ENCODE measurements around the gene TWIST2.

Gene TWIST2

DNA sequence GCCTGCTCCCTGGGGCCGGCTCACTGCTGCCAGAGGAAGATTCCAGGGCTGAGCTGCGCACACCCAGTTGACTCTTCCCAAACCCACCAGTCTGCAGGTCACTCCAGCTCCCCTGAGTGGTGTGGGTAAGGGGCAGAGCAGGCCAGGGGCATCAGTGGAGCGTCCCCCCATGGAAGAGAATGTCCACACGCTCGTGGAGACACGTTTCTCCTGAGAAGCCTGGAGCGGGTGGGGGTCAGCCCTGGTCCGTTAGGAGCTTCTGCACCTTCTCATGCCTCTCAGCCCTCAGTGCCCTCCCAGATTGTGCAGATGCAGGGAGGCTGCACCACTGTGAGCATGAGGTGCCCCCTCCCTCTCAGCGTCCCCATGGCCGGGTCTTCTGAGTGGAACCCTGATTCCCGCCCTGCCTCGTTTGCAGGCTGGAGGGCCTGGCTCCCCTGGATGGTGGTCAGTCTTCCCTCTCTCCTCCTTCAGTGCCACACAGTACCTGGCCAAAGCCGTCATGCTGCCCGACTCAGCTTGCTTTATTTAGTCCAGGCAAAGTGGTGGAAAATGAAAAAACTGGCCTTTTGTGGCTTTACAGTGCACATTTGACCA lies 37.0 kb downstream of the TWIST2 start:
- TF ChIP-seq, protein P1, sequence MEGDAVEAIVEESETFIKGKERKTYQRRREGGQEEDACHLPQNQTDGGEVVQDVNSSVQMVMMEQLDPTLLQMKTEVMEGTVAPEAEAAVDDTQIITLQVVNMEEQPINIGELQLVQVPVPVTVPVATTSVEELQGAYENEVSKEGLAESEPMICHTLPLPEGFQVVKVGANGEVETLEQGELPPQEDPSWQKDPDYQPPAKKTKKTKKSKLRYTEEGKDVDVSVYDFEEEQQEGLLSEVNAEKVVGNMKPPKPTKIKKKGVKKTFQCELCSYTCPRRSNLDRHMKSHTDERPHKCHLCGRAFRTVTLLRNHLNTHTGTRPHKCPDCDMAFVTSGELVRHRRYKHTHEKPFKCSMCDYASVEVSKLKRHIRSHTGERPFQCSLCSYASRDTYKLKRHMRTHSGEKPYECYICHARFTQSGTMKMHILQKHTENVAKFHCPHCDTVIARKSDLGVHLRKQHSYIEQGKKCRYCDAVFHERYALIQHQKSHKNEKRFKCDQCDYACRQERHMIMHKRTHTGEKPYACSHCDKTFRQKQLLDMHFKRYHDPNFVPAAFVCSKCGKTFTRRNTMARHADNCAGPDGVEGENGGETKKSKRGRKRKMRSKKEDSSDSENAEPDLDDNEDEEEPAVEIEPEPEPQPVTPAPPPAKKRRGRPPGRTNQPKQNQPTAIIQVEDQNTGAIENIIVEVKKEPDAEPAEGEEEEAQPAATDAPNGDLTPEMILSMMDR (IDR thresholded peaks at IDR 0.05; ENCODE audit: extremely low read depth, insufficient read depth, missing control alignments): no peak
- DNase-seq (ENCODE audit: low spot score): no peak
- in situ Hi-C loops (cut with MboI; ENCODE audit: low pct_unique_long_range_greater_than_20kb, low sequenced_read_pairs, unreplicated experiment): no loop called here

DNA sequence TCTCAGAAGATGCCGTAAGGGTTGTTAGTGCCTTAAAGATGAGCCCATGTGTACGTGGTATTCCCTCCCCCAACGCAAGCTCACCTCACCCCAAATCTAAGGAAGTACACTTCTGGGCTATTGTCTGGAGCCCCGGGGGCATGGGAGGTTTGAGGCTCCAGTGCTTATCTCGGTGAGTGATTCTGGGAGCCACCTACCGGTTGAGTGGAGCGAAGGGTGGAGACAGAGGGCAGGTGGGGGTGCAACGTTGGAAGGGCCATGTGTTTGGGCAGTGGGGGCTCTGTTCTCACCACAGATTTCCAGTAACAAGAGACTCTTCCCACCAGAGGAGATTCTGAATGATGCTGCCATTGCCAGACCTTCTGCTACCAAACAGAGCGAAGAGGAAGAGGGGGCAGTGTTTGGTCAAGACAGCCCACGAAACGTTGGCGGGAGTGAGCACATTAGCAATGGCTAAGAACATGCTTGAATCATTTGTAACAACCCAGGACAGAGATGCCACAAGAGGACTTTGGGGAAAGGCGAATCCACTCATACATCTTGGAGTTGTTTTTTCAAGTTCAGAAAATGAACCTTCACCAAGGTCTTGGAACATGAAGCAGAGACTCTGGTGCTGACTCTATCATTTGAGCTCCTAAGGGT lies 38.7 kb downstream of the TWIST2 start:
- TF ChIP-seq, protein P1 (IDR thresholded peaks at IDR 0.05; ENCODE audit: extremely low read depth, insufficient read depth, missing control alignments): no peak
- DNase-seq (ENCODE audit: low spot score): no peak
- in situ Hi-C loops (cut with MboI; ENCODE audit: low pct_unique_long_range_greater_than_20kb, low sequenced_read_pairs, unreplicated experiment): no loop called here

DNA sequence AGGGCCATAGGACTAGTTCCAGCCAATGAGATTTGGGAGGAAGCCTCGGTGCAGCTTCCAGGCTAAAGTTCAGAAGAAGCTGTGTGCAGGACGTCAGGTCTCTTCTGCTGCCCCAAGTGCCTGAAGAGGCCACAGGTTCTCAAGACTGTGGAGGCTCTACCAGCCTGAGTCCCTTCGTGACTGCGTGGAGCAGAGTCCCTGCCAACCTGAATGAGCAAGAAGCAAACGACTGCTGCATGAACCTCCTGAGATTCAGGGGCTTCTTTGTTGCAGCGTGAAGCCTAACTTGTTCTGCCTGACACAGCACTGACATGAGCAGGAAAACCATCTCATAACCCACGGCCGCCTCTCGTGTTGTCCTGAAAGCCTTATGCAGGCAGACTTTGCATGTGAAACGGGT lies 39.7 kb downstream of the TWIST2 start:
- TF ChIP-seq, protein P1 (IDR thresholded peaks at IDR 0.05; ENCODE audit: extremely low read depth, insufficient read depth, missing control alignments): no peak
- DNase-seq (ENCODE audit: low spot score): no peak
- in situ Hi-C loops (cut with MboI; ENCODE audit: low pct_unique_long_range_greater_than_20kb, low sequenced_read_pairs, unreplicated experiment): no loop called here

DNA sequence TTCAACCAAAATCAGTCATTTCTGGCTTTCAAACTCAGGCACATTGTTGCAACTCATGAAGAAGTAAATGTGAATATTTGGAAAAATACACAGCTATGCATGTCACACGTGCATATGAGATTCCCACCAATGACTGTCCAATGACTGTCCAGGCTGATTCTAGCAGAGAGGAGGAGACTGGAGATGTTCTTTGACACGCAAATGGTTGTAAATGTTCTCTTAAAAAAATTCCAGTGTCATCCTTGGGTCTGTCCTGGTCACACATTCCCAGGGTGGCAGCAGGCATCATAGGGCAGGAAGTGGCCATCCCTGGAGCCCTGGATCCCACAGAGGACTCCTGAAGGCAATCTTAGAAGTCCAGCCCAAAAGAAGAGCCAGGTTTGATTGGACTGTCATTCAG lies 40.9 kb downstream of the TWIST2 start:
- no peak for DNase-seq (ENCODE audit: low spot score)
- in situ Hi-C loops (cut with MboI; ENCODE audit: low pct_unique_long_range_greater_than_20kb, low sequenced_read_pairs, unreplicated experiment): no loop called here
- TF ChIP-seq, protein P1 (IDR thresholded peaks at IDR 0.05; ENCODE audit: extremely low read depth, insufficient read depth, missing control alignments): no peak

DNA sequence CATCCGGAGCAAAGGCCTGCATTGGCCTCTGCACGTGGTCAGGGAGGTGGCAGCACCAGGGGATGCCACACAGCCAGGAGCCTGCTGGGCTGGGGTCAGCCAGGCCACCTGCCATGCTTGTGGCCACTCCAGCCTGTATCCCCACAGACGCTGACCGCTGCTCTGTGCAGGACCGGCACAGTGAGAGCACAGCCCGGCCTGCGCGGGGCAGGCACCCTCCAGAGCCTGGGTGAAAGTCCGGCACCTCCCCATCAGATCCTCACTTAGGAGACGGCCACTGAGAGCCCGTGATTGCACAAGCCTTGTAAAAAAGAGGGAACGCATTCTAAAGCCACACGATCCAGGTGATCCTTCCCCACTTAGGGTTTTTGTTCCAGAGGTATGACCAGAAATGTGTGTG lies 42.2 kb downstream of the TWIST2 start:
- in situ Hi-C loops (cut with MboI; ENCODE audit: low pct_unique_long_range_greater_than_20kb, low sequenced_read_pairs, unreplicated experiment): no loop called here
- DNase-seq (ENCODE audit: low spot score): no peak

DNA sequence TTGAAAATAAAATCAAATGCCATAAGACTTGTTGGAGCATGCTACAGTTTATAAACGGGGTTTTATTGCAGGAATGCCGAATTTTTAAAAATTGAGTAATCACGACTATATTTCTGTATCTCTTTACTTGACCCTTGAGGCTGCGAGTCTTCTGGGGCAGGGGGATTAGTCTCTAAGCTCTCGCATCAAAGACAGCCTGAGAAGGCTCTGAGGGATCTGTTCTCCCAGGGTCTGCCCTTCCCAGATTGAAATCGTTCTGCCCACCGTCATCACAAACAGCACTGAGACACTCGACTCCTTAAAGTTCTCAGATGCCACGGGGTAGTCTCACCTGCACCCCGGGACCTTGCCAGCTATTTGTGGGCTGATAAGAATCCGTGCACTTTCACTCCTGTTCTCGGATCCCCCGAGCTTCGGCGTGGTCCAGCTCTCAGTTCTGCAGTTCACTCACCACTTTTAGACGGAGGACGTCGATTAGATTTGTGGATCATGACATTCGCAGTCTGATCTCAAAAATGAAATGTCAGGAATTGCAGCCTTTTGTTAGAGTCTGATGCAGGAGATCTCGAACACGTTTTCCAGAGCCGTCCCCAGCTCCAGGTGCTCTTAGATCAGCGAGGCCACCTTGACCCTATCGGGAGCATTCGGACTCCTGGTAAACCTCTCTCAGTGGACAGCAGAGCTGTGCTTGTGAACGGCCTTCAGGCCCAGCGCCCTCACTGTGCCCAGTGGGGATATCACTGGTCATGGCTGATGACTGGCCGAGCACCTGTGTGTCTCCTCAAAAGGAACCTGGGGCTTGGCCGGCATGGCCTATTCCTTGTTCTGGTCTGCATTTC lies 43.0 kb downstream of the TWIST2 start:
- in situ Hi-C loops (cut with MboI; ENCODE audit: low pct_unique_long_range_greater_than_20kb, low sequenced_read_pairs, unreplicated experiment): no loop called here
- no peak for DNase-seq (ENCODE audit: low spot score)
- TF ChIP-seq, protein P1 (IDR thresholded peaks at IDR 0.05; ENCODE audit: extremely low read depth, insufficient read depth, missing control alignments): no peak

More for the DNA sequence above, 42.2 kb downstream of the TWIST2 start:
- TF ChIP-seq, protein P1 (IDR thresholded peaks at IDR 0.05; ENCODE audit: extremely low read depth, insufficient read depth, missing control alignments): no peak
